ENCODE data around the gene MEGF11. TPM values are rescaled to one million over a fixed set of nuclear protein-coding genes. Genes with fewer than 3 reads are reported as not detected.

Gene MEGF11
- total RNA-seq, 3 donors from 2014 or later, result not detected

DNA sequence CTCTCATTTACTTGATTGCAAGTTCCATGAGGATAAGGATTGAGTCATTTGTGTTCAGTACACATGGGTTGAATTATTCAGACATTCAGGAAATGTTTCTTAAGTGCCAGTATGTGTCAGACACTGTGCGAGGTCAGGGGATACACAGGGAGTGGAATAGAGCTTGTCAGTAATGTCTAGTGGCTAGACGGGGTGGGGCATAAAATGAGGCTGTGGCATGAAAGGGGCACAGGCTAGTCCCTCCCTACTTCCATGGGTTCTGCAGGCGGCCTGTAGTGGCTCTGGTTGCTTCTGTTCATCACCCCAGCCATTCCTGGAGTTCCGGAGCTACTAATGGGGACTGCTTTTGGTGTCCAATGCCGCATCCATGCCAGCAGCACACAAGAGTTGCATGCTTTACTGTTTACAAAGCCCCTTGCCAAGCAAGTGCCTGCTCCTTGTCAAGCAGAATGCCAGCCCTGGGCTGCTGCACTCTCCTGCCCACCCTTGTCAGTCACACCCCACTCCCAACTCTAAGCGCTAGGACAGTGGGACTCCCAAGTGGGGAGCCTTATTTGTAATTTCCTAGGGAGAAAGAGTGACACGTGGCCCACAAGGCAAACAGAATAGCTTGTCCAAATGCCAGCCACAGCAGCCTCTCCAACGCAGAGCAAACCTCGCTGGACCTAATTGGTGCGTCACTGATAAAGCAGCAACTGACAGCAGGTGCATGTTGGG, 313.5 kb downstream of the MEGF11 start:
- no peak overlapping the region for H3K4me3 ChIP-seq
- TF ChIP-seq POLR2AphosphoS5 (IDR thresholded peaks at IDR 0.05), result no peak
- H3K36me3 ChIP-seq, result no peaks in the 10 kb centered on the region
- H3K4me1 ChIP-seq, result no peaks in the 10 kb centered on the region
- no peaks in the 10 kb centered on the region for H3K9me3 ChIP-seq
- no peak overlapping the region for H3K27ac ChIP-seq
- H3K27me3 ChIP-seq, result no peaks in the 10 kb centered on the region
- intact Hi-C loops (cut with DNase I; ENCODE audit: low total_unique reads), result no loop called here
- DNase-seq (ENCODE audit: low spot score in 2 of 2), result no peak

DNA sequence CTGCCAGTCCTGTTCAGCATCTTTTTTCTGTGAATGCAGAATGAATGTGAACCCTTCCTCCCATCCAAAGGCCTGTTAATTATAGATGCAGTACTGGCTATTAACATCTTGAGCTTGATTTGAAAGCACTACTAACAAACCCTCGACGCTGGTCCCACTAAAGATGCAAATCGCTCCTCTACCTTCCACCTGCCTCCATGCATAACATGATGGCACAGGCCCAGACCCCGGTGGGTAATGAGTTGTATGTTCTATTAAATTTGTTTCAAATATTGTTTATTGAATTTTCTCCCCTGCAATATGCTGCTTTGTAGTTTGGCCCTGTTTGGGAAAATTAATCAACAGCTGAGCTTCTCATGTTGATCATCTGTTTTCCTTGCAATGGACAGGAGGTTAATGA, 314.9 kb downstream of the MEGF11 start:
- TF ChIP-seq, protein P1, sequence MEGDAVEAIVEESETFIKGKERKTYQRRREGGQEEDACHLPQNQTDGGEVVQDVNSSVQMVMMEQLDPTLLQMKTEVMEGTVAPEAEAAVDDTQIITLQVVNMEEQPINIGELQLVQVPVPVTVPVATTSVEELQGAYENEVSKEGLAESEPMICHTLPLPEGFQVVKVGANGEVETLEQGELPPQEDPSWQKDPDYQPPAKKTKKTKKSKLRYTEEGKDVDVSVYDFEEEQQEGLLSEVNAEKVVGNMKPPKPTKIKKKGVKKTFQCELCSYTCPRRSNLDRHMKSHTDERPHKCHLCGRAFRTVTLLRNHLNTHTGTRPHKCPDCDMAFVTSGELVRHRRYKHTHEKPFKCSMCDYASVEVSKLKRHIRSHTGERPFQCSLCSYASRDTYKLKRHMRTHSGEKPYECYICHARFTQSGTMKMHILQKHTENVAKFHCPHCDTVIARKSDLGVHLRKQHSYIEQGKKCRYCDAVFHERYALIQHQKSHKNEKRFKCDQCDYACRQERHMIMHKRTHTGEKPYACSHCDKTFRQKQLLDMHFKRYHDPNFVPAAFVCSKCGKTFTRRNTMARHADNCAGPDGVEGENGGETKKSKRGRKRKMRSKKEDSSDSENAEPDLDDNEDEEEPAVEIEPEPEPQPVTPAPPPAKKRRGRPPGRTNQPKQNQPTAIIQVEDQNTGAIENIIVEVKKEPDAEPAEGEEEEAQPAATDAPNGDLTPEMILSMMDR (IDR thresholded peaks at IDR 0.05), result no peak
- TF ChIP-seq POLR2AphosphoS5 (IDR thresholded peaks at IDR 0.05) (no peak), POLR2A (IDR thresholded peaks at IDR 0.05) (no peak)
- Histone ChIP-seq H3K4me1 (no peaks in the 10 kb centered on the region), H3K4me3 (no peak overlapping the region), H3K9me3 (no peaks in the 10 kb centered on the region), H3K27ac (no peak overlapping the region), H3K27me3 (no peaks in the 10 kb centered on the region), H3K36me3 (no peaks in the 10 kb centered on the region)
- intact Hi-C loops (cut with DNase I; ENCODE audit: low total_unique reads), result no loop called here
- DNase-seq (ENCODE audit: low spot score in 2 of 2), result no peak

DNA sequence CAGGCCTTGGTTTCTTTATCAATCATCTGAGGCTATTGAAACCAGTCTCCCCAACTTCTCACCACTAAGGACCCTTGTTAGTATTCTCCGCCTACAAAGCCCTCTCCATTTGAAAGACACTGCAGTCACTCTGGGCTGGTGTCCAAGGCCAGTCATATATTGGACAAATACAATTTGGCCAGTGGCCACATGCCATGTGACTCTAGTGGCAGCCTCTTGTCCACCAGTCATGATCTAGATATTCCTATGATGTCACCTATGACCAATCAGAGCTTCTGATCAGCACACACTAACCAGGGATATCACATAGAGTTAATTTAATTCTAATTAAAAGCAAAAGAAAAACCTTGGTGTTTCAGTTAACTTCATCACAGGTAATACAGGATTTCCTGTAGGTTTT, 316.1 kb downstream of the MEGF11 start:
- Histone ChIP-seq H3K36me3 (no peaks in the 10 kb centered on the region), H3K27me3 (no peaks in the 10 kb centered on the region), H3K27ac (no peak overlapping the region), H3K4me3 (no peak overlapping the region), H3K9me3 (no peaks in the 10 kb centered on the region), H3K4me1 (no peaks in the 10 kb centered on the region)
- TF ChIP-seq POLR2A (IDR thresholded peaks at IDR 0.05) (no peak), POLR2AphosphoS5 (IDR thresholded peaks at IDR 0.05) (no peak)
- TF ChIP-seq, protein P1 (IDR thresholded peaks at IDR 0.05), result no peak
- no peak for DNase-seq (ENCODE audit: low spot score in 2 of 2)
- intact Hi-C loops (cut with DNase I; ENCODE audit: low total_unique reads), result no loop called here

DNA sequence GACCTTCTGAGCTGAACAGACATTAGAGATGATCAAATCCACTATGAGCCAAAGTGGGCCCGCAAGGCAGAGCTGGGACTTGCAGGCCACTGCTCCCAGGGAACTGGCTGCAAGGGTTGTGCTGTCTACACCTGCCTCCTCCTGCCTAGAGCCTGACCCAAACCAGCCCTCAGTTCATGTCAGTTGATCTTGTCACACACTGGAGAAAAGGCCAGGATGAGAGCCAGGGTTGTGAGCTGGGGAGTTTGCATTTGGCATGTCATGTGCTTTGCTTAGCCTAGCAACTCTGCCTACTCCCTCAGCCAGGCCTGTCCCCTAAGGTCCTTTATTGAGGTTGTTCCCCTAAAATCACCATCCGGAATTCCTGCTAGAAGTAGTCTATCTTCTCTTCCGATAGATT, 316.5 kb downstream of the MEGF11 start:
- Histone ChIP-seq H3K27ac (no peak overlapping the region), H3K4me1 (no peaks in the 10 kb centered on the region), H3K4me3 (no peak overlapping the region), H3K9me3 (no peaks in the 10 kb centered on the region), H3K27me3 (no peaks in the 10 kb centered on the region), H3K36me3 (no peaks in the 10 kb centered on the region)
- TF ChIP-seq, protein P1 (IDR thresholded peaks at IDR 0.05), result no peak
- TF ChIP-seq POLR2A (IDR thresholded peaks at IDR 0.05), result no peak
- no peak for TF ChIP-seq POLR2AphosphoS5 (IDR thresholded peaks at IDR 0.05)
- no peak for DNase-seq (ENCODE audit: low spot score in 2 of 2)
- intact Hi-C loops (cut with DNase I; ENCODE audit: low total_unique reads), result no loop called here

DNA sequence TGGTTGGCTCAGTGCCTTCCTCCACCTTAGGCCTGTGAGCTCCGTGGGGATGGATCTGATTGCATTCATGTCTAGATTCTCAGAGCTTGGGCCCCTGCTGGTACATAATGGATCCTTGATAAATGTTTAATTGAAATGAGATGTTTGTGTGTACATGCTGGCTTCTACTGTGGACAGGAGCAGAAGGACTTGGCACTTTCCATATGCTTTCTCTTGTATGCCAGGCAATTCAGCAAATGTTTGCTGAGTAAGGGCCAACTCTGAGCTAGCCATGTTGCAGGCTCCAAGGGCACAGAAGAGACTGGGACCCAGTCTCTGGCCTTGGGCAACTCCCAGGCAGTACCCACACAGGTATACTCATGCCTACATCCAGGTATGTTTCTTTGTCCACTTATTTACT, 317.3 kb downstream of the MEGF11 start:
- no peaks in the 10 kb centered on the region for H3K36me3 ChIP-seq
- H3K4me3 ChIP-seq, result no peak overlapping the region
- no peak overlapping the region for H3K27ac ChIP-seq
- H3K9me3 ChIP-seq, result no peaks in the 10 kb centered on the region
- no peaks in the 10 kb centered on the region for H3K4me1 ChIP-seq
- intact Hi-C loops (cut with DNase I; ENCODE audit: low total_unique reads), result no loop called here
- no peak for DNase-seq (ENCODE audit: low spot score in 2 of 2)
- H3K27me3 ChIP-seq, result no peaks in the 10 kb centered on the region
- TF ChIP-seq POLR2AphosphoS5 (IDR thresholded peaks at IDR 0.05) (no peak), POLR2A (IDR thresholded peaks at IDR 0.05) (no peak)
- TF ChIP-seq, protein P1 (IDR thresholded peaks at IDR 0.05), result no peak

All from breast epithelium (tissue), 4 donors.